HFFc6 (cell line): ENCODE measurements around the gene SRSF9. TPM values are rescaled to one million over a fixed set of nuclear protein-coding genes. Genes with fewer than 3 reads are reported as not detected.
A peak's percentile ranks its signal among the peaks of the same experiment; 100 is the strongest.

ENCODE experiments used
- DNase-seq: peaks from one replicate; pipeline ENCODE4 v3.0.0-alpha.2; 2018
- H3K27ac Mint-ChIP-seq: 2 replicates; pipeline ENCODE4 v1.8.0; 2020; ENCODE audit warnings: mild to moderate bottlenecking, mixed read lengths
- H3K27me3 Mint-ChIP-seq: 2 replicates; pipeline ENCODE4 v1.8.0; 2021; ENCODE audit warnings: mild to moderate bottlenecking, moderate library complexity, mixed read lengths; ENCODE audit not compliant: insufficient read depth
- H3K36me3 Mint-ChIP-seq: 2 replicates; pipeline ENCODE4 v1.8.0; 2021; ENCODE audit warnings: low read depth, mixed read lengths
- H3K4me1 Mint-ChIP-seq: 2 replicates; pipeline ENCODE4 v1.8.0; 2020; ENCODE audit warnings: low read depth, mixed read lengths
- H3K4me3 Mint-ChIP-seq: 2 replicates; pipeline ENCODE4 v1.8.0; 2020; ENCODE audit warnings: mild to moderate bottlenecking, moderate library complexity, mixed read lengths
- H3K9me3 Mint-ChIP-seq: 2 replicates; pipeline ENCODE4 v1.8.0; 2020; ENCODE audit warnings: mild to moderate bottlenecking, mixed read lengths
- CTCF ChIP-seq: fragments of 200-600 bp; sonication (generic); IDR thresholded peaks from 2 replicates; pipeline ENCODE4 v1.5.0; 2021; ENCODE audit warnings: antibody characterized with exemption, mild to moderate bottlenecking
- total RNA-seq, 6 experiments: library from RNA; stranded (reverse); fragmentation: NEBNext Ultra II Directional; extraction: Animal tissue kit (Norgen Biotek cat#: 25700); gene quantifications; 2 replicates in 1 of 6; 3 replicates in 5 of 6; pipeline ENCODE4 v1.2.3, GENCODE V29; 2021

SRSF9 gene
- total RNA-seq, 6 experiments from 2014 or later, result 232 to 247 (median 238) TPM

GRCh38 chr12:120468821-120469449 lies 613 bp downstream of the SRSF9 start:
- Mint-ChIP-seq H3K4me1 (peaks cover 43% of the 10 kb centered on the region), H3K36me3 (peaks cover 36% of the 10 kb centered on the region), H3K27me3 (peaks cover 2% of the 10 kb centered on the region; the same call in 1 of the 2 replicates), H3K27ac (peak overlapping the region; percentile 82), H3K4me3 (peak overlapping the region; percentile 95), H3K9me3 (no peaks in the 10 kb centered on the region)
- TF ChIP-seq CTCF, result no peak
- DNase-seq, result peak; percentile 16

GRCh38 chr12:120468325-120468820 lies 1.2 kb downstream of the SRSF9 start:
- peak overlapping the region; percentile 95 for H3K4me3 Mint-ChIP-seq
- no peak for TF ChIP-seq CTCF
- peaks cover 38% of the 10 kb centered on the region for H3K4me1 Mint-ChIP-seq
- peak overlapping the region; percentile 82 for H3K27ac Mint-ChIP-seq
- H3K36me3 Mint-ChIP-seq, result peaks cover 36% of the 10 kb centered on the region
- peak; percentile 46 for DNase-seq
- peaks cover 2% of the 10 kb centered on the region; the same call in 1 of the 2 replicates for H3K27me3 Mint-ChIP-seq
- H3K9me3 Mint-ChIP-seq, result no peaks in the 10 kb centered on the region

GRCh38 chr12:120467439-120467838 lies 2.1 kb downstream of the SRSF9 start:
- Mint-ChIP-seq H3K4me3 (peak overlapping the region; percentile 95), H3K9me3 (no peaks in the 10 kb centered on the region), H3K36me3 (peaks cover 42% of the 10 kb centered on the region), H3K27ac (peak overlapping the region; percentile 51), H3K4me1 (peaks cover 38% of the 10 kb centered on the region), H3K27me3 (peaks cover 2% of the 10 kb centered on the region; the same call in 1 of the 2 replicates)
- DNase-seq, result no peak
- no peak for TF ChIP-seq CTCF

- Mint-ChIP-seq H3K9me3 (no peaks in the 10 kb centered on the region), H3K27me3 (peaks cover 2% of the 10 kb centered on the region; the same call in 1 of the 2 replicates), H3K4me3 (peak overlapping the region; percentile 24; the same call in 1 of the 2 replicates), H3K36me3 (peaks cover 46% of the 10 kb centered on the region), H3K4me1 (peaks cover 38% of the 10 kb centered on the region), H3K27ac (peak overlapping the region; percentile 52; the same call in 1 of the 2 replicates)
- DNase-seq, result peak; percentile 38
- TF ChIP-seq CTCF, result peak; percentile 80
Observed at GRCh38 chr12:120466560-120467315, 2.8 kb downstream of the SRSF9 start.

- no peak for TF ChIP-seq CTCF
- H3K4me1 Mint-ChIP-seq, result peaks cover 38% of the 10 kb centered on the region
- peak overlapping the region; percentile 42 for H3K27ac Mint-ChIP-seq
- H3K4me3 Mint-ChIP-seq, result no peak overlapping the region
- peaks cover 2% of the 10 kb centered on the region; the same call in 1 of the 2 replicates for H3K27me3 Mint-ChIP-seq
- H3K9me3 Mint-ChIP-seq, result no peaks in the 10 kb centered on the region
- peaks cover 52% of the 10 kb centered on the region for H3K36me3 Mint-ChIP-seq
- DNase-seq, result no peak
Observed at GRCh38 chr12:120465756-120466155, 3.8 kb downstream of the SRSF9 start.
